Measurements from ENCODE around the gene CPTP. TPM values are rescaled to one million over a fixed set of nuclear protein-coding genes. Genes with fewer than 3 reads are reported as not detected.

CPTP gene
- polyA plus RNA-seq, 1 donor from 2014 or later = 9.9 TPM

DNA sequence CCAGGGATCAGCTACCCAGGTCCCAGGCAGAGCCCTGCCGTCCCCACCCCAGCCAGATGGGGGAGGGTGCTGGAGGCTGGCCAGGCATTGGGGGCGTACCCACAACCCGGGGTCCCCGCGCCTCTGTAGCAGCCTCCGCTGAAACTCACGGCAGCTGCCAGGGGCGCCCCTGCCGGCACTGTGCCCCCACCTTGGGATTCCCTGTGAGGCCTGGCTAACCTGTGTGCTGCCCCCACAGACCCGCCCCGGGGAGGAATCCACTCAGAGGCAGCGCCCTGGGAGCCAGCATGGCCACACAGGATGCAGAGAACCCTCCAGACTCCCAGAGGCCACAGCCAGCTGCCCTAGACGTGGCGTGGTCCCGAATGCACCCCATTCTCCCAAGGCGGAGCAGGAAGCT lies 20.8 kb downstream of the CPTP start:
- peaks cover 13% of the 10 kb centered on the region for H4K20me1 ChIP-seq (ENCODE audit: insufficient read depth)
- no peaks in the 10 kb centered on the region for H3F3A ChIP-seq (ENCODE audit: insufficient read depth, low read length, poor library complexity, severe bottlenecking)
- no peaks in the 10 kb centered on the region for H3K9me2 ChIP-seq (ENCODE audit: insufficient read depth, low read length)
- no peak overlapping the region for H3K9ac ChIP-seq (ENCODE audit: low read length)
- no peak overlapping the region for H3K4me2 ChIP-seq (ENCODE audit: low read length)
- H3K79me2 ChIP-seq (replicated peaks; ENCODE audit: insufficient read depth, low read length) = peaks cover 12% of the 10 kb centered on the region
- H3K9me3 ChIP-seq (ENCODE audit: low read length) = no peaks in the 10 kb centered on the region
- TF ChIP-seq SMC3 (conservative IDR thresholded peaks at IDR 0.05; ENCODE audit: poor library complexity) = no peak
- TF ChIP-seq, protein P1, sequence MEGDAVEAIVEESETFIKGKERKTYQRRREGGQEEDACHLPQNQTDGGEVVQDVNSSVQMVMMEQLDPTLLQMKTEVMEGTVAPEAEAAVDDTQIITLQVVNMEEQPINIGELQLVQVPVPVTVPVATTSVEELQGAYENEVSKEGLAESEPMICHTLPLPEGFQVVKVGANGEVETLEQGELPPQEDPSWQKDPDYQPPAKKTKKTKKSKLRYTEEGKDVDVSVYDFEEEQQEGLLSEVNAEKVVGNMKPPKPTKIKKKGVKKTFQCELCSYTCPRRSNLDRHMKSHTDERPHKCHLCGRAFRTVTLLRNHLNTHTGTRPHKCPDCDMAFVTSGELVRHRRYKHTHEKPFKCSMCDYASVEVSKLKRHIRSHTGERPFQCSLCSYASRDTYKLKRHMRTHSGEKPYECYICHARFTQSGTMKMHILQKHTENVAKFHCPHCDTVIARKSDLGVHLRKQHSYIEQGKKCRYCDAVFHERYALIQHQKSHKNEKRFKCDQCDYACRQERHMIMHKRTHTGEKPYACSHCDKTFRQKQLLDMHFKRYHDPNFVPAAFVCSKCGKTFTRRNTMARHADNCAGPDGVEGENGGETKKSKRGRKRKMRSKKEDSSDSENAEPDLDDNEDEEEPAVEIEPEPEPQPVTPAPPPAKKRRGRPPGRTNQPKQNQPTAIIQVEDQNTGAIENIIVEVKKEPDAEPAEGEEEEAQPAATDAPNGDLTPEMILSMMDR (IDR thresholded peaks at IDR 0.05; ENCODE audit: poor library complexity, severe bottlenecking) = no peak
- TF ChIP-seq RAD21 (conservative IDR thresholded peaks at IDR 0.05) = no peak
- no peak for TF ChIP-seq MXI1 (conservative IDR thresholded peaks at IDR 0.05; ENCODE audit: poor library complexity, severe bottlenecking)
- TF ChIP-seq, protein P2, sequence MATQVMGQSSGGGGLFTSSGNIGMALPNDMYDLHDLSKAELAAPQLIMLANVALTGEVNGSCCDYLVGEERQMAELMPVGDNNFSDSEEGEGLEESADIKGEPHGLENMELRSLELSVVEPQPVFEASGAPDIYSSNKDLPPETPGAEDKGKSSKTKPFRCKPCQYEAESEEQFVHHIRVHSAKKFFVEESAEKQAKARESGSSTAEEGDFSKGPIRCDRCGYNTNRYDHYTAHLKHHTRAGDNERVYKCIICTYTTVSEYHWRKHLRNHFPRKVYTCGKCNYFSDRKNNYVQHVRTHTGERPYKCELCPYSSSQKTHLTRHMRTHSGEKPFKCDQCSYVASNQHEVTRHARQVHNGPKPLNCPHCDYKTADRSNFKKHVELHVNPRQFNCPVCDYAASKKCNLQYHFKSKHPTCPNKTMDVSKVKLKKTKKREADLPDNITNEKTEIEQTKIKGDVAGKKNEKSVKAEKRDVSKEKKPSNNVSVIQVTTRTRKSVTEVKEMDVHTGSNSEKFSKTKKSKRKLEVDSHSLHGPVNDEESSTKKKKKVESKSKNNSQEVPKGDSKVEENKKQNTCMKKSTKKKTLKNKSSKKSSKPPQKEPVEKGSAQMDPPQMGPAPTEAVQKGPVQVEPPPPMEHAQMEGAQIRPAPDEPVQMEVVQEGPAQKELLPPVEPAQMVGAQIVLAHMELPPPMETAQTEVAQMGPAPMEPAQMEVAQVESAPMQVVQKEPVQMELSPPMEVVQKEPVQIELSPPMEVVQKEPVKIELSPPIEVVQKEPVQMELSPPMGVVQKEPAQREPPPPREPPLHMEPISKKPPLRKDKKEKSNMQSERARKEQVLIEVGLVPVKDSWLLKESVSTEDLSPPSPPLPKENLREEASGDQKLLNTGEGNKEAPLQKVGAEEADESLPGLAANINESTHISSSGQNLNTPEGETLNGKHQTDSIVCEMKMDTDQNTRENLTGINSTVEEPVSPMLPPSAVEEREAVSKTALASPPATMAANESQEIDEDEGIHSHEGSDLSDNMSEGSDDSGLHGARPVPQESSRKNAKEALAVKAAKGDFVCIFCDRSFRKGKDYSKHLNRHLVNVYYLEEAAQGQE (IDR thresholded peaks at IDR 0.05; ENCODE audit: borderline replicate concordance) = no peak
- no peak for TF ChIP-seq POLR2AphosphoS5 (IDR thresholded peaks at IDR 0.05)
- no peak for TF ChIP-seq TAF1 (IDR thresholded peaks at IDR 0.05; ENCODE audit: low read depth)
- TF ChIP-seq EZH2 (IDR thresholded peaks at IDR 0.05; ENCODE audit: borderline replicate concordance, insufficient read depth, low read length, poor library complexity, severe bottlenecking) = no peak
- no peak for TF ChIP-seq EP300 (conservative IDR thresholded peaks at IDR 0.05; ENCODE audit: poor library complexity, severe bottlenecking)
- no peaks in the 10 kb centered on the region for H3K36me3 ChIP-seq (ENCODE audit: insufficient read depth, low read length)
- no peak overlapping the region for H3K27ac ChIP-seq (ENCODE audit: low read length)
- H2AFZ ChIP-seq (ENCODE audit: low read depth, low read length) = no peak overlapping the region
- H3K4me3 ChIP-seq (ENCODE audit: low read length) = no peak overlapping the region
- no peaks in the 10 kb centered on the region for H3K27me3 ChIP-seq (ENCODE audit: insufficient read depth, low read depth, low read length)

DNA sequence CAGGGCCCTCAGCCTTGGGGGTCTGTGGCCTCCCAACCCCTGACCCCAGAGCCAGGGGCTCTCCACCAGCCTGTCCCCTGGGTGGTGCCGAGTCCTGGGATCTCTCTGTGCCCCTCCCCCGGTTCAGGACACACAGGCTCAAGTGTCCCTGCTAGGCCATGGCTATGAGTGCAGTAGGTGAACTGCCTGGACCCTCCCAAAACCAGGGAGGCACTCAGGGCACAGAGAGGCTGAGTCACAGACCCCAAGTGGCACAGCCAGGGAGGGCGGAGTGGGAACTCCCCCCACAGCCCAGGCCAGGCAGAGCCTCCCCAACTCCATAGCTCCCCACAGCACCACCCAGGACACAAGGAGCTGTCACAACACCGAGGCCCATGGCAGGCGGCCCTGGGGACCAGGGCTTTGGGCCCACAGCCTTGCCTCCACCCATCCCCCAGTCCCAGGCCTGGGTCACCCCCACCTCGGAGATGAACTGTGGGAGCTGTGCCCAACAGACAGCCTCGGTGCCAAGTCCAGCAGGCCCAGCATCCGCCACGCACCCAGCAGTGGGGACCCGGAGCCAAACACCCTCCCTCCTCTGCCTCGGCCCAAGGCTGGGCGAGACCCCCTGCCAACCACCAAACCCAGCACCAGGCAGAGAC lies 21.4 kb downstream of the CPTP start:
- Histone ChIP-seq H2AFZ (ENCODE audit: low read depth, low read length) (no peak overlapping the region), H3K27ac (ENCODE audit: low read length) (no peak overlapping the region), H3K9me2 (ENCODE audit: insufficient read depth, low read length) (no peaks in the 10 kb centered on the region), H4K20me1 (ENCODE audit: insufficient read depth) (peaks cover 13% of the 10 kb centered on the region), H3F3A (ENCODE audit: insufficient read depth, low read length, poor library complexity, severe bottlenecking) (no peaks in the 10 kb centered on the region), H3K4me3 (ENCODE audit: low read length) (no peak overlapping the region), H3K9me3 (ENCODE audit: low read length) (no peaks in the 10 kb centered on the region), H3K79me2 (replicated peaks; ENCODE audit: insufficient read depth, low read length) (peaks cover 12% of the 10 kb centered on the region), H3K9ac (ENCODE audit: low read length) (no peak overlapping the region), H3K4me2 (ENCODE audit: low read length) (no peak overlapping the region), H3K27me3 (ENCODE audit: insufficient read depth, low read depth, low read length) (no peaks in the 10 kb centered on the region), H3K36me3 (ENCODE audit: insufficient read depth, low read length) (no peaks in the 10 kb centered on the region)
- TF ChIP-seq POLR2AphosphoS5 (IDR thresholded peaks at IDR 0.05) (no peak), RAD21 (conservative IDR thresholded peaks at IDR 0.05) (no peak), MXI1 (conservative IDR thresholded peaks at IDR 0.05; ENCODE audit: poor library complexity, severe bottlenecking) (no peak), TAF1 (IDR thresholded peaks at IDR 0.05; ENCODE audit: low read depth) (no peak), EZH2 (IDR thresholded peaks at IDR 0.05; ENCODE audit: borderline replicate concordance, insufficient read depth, low read length, poor library complexity, severe bottlenecking) (no peak), SMC3 (conservative IDR thresholded peaks at IDR 0.05; ENCODE audit: poor library complexity) (no peak), EP300 (conservative IDR thresholded peaks at IDR 0.05; ENCODE audit: poor library complexity, severe bottlenecking) (no peak)
- TF ChIP-seq, protein P1 (IDR thresholded peaks at IDR 0.05; ENCODE audit: poor library complexity, severe bottlenecking) = no peak
- TF ChIP-seq, protein P2 (IDR thresholded peaks at IDR 0.05; ENCODE audit: borderline replicate concordance) = no peak

Measured in neural cell (in vitro differentiated cells).